ENCODE measurements around the gene ATP11A. TPM values are rescaled to one million over a fixed set of nuclear protein-coding genes. Genes with fewer than 3 reads are reported as not detected.

The ATP11A gene
- total RNA-seq, 1 experiment from 2014 or later: 65.3 TPM

GRCh38 chr13:112779856-112780604 lies 90.2 kb downstream of the ATP11A start:
- no peak overlapping the region for H4K91ac ChIP-seq (ENCODE audit: insufficient read length, low read depth, low read length)
- no peak overlapping the region for H3K27ac ChIP-seq (ENCODE audit: insufficient read length, low read depth, low read length)
- H3K9me3 ChIP-seq (ENCODE audit: control insufficient read depth, low read depth, low read length): no peaks in the 10 kb centered on the region
- H3K18ac ChIP-seq (ENCODE audit: insufficient read length, low read depth, low read length): no peak overlapping the region
- no peak overlapping the region for H2AK5ac ChIP-seq (ENCODE audit: insufficient read length, low read length)
- no peak overlapping the region for H3K4ac ChIP-seq (ENCODE audit: low read depth, low read length)
- Mint-ChIP-seq H3K27me3 (ENCODE audit: low read depth) (no peaks in the 10 kb centered on the region), H3K4me3 (peak overlapping the region in 1 of 2 experiments; percentile 40; a peak in 2 of 5 replicates), H3K4me1 (peaks cover 39 to 42% of the 10 kb centered on the region in 2 experiments), H3K27ac (peak overlapping the region; percentile 90 to 97 (median 92); a peak in 5 of 7 replicates), H3K36me3 (ENCODE audit: insufficient read depth in 1 of 3, low read depth in 3 of 3) (peaks cover 3 to 12% (median 8%) of the 10 kb centered on the region in 3 experiments; a peak in 6 of 7 replicates), H3K9me3 (no peaks in the 10 kb centered on the region)
- WGBS (ENCODE audit: extremely low coverage, insufficient read length, low lambda C conversion rate): no CpG with 5 or more reads among the region's 23 CpGs
- no peaks in the 10 kb centered on the region; the same call in 1 of the 2 replicates for H3K79me2 ChIP-seq (ENCODE audit: insufficient read depth, low read length)
- no peaks in the 10 kb centered on the region for H4K20me1 ChIP-seq (ENCODE audit: control insufficient read depth, insufficient read depth, insufficient read length)
- H2BK15ac ChIP-seq (ENCODE audit: low read depth, low read length): no peak overlapping the region
- no peak overlapping the region for H2BK5ac ChIP-seq (ENCODE audit: insufficient read length, low read length)
- H4K5ac ChIP-seq (ENCODE audit: insufficient read length, low read depth, low read length): no peak overlapping the region
- H3K9ac ChIP-seq (ENCODE audit: extremely low read depth, insufficient read length, low read length): no peak overlapping the region
- TF ChIP-seq CTCF (conservative IDR thresholded peaks at IDR 0.05): no peak
- no peak overlapping the region for H3T11ph ChIP-seq (ENCODE audit: low read length)
- no peak overlapping the region for H4K8ac ChIP-seq (replicated peaks; ENCODE audit: insufficient read length, low read depth, low read length)
- no peak overlapping the region for H2BK120ac ChIP-seq (ENCODE audit: low read depth, low read length, poor library complexity, severe bottlenecking)
- no peak overlapping the region for H2AFZ ChIP-seq (ENCODE audit: low read length)
- peaks cover 6% of the 10 kb centered on the region; the same call in 1 of the 2 replicates for H3K4me1 ChIP-seq (ENCODE audit: insufficient read depth, low read length)
- no peak overlapping the region for H3K56ac ChIP-seq (ENCODE audit: insufficient read length, low read depth, low read length)
- no peak overlapping the region for H2BK20ac ChIP-seq (ENCODE audit: low read depth, low read length, poor library complexity, severe bottlenecking)
- no peaks in the 10 kb centered on the region for H3K23me2 ChIP-seq (ENCODE audit: insufficient read length, low read depth, low read length, poor library complexity, severe bottlenecking)
- no peak overlapping the region for H2BK12ac ChIP-seq (ENCODE audit: insufficient read length, low read depth, low read length)
- no peaks in the 10 kb centered on the region for H3K79me1 ChIP-seq (ENCODE audit: insufficient read depth, low read depth, low read length, poor library complexity, severe bottlenecking)
- no peak overlapping the region for H3K4me2 ChIP-seq (ENCODE audit: insufficient read depth, insufficient read length, low read length)
- DNase-seq: no peak
- H3K14ac ChIP-seq (ENCODE audit: insufficient read depth, low read length): peak overlapping the region; percentile 54; the same call in 1 of the 2 replicates
- no peaks in the 10 kb centered on the region for H3K27me3 ChIP-seq (ENCODE audit: insufficient read depth, low read length)
- H3K23ac ChIP-seq (ENCODE audit: insufficient read length, low read depth, low read length): no peak overlapping the region

All from H9 (cell line).